HepG2 (cell line): ENCODE data around the gene CR1. TPM values are rescaled to one million over a fixed set of nuclear protein-coding genes. Genes with fewer than 3 reads are reported as not detected.

Experiments
- ATAC-seq: fragments of 200-7000 bp; cut with Tn5 transposase; 3 replicates; pipeline ENCODE4 v1.9.1; 2020; ENCODE audit warnings: mild to moderate bottlenecking, moderate library complexity
- BruUV-seq: library from RNA; stranded (reverse); fragments of 400-500 nt; replicated peaks from 2 replicates; lab custom pipeline; 2021; lab: Mats Ljungman, UMichigan
- CTCF ChIA-PET: fragments of 300-600 bp; formaldehyde crosslinking; extraction: SDS; loops from one replicate; lab custom pipeline; 2021; ENCODE audit warnings: low total read pairs, inconsistent platforms, low intra/inter-chr PET ratio; lab: Yijun Ruan, JAX
- POLR2A ChIA-PET: fragments of 350-600 bp; sonication (Branson Sonifier 250); formaldehyde crosslinking; loops from one replicate; lab custom pipeline; 2020; ENCODE audit warnings: antibody characterized with exemption, inconsistent platforms; lab: Yijun Ruan, JAX
- DNase-seq: peaks from one replicate; pipeline ENCODE4 v3.0.0-alpha.2; 2015; ENCODE audit warnings: low spot score
- FAIRE-seq: peaks from 3 replicates; lab custom pipeline; 2011; peaks lifted over from hg19 to GRCh38; lab: Jason Lieb, UNC
- H2AFZ ChIP-seq: one replicate; pipeline ENCODE4 v1.6.1; 2011; ENCODE audit warnings: low read length, inconsistent platforms
- H3K27ac ChIP-seq: fragments of 300-600 bp; 3 replicates; pipeline ENCODE4 v1.8.0; 2011; ENCODE audit warnings: mixed run types, mild to moderate bottlenecking, mixed read lengths, low read length, inconsistent platforms; ENCODE audit not compliant: insufficient read depth; ENCODE audit errors: extremely low read length
- H3K27me3 ChIP-seq, 2 experiments: fragments of 200-600 bp in 1 of 2; 2 replicates in 1 of 2; 3 replicates in 1 of 2; pipeline versions ENCODE4 v1.6.0 to v1.8.0; 2011; ENCODE audit warnings: low read length in 2 of 2, mild to moderate bottlenecking in 2 of 2, moderate library complexity in 2 of 2, inconsistent platforms in 1 of 2; ENCODE audit not compliant: insufficient read depth in 2 of 2, control insufficient read depth in 1 of 2
- H3K36me3 ChIP-seq, 2 experiments: fragments of 200-600 bp in 1 of 2; replicated peaks in 1 of 2; 2 replicates in 1 of 2; 3 replicates in 1 of 2; pipeline versions ENCODE4 v1.5.1 to v1.8.0; 2011; ENCODE audit warnings: low read length in 2 of 2, inconsistent platforms in 1 of 2; ENCODE audit not compliant: insufficient read depth in 2 of 2, control insufficient read depth in 1 of 2
- H3K4me1 ChIP-seq: 2 replicates; pipeline ENCODE4 v1.5.1; 2012; ENCODE audit warnings: low read length, inconsistent platforms; ENCODE audit not compliant: insufficient read depth
- H3K4me2 ChIP-seq: 2 replicates; pipeline ENCODE4 v1.6.0; 2011; ENCODE audit warnings: low read depth, low read length, inconsistent platforms
- H3K4me3 ChIP-seq, 3 experiments: fragments of 200-600 bp in 1 of 3; sonication (generic), shearing (Covaris generic) in 1 of 3; replicated peaks in 1 of 3; 2 replicates each; pipeline ENCODE4 v1.5.1; 2011 to 2016; ENCODE audit warnings: low read length in 3 of 3, inconsistent platforms in 2 of 3, low read depth in 2 of 3, mild to moderate bottlenecking in 2 of 3, control low read depth in 1 of 3, mixed read lengths in 1 of 3; ENCODE audit not compliant: insufficient read depth in 1 of 3
- H3K79me2 ChIP-seq: one replicate; pipeline ENCODE4 v1.6.1; 2011; ENCODE audit warnings: low read length, inconsistent platforms; ENCODE audit not compliant: insufficient read depth
- H3K9ac ChIP-seq: 2 replicates; pipeline ENCODE4 v1.6.0; 2011; ENCODE audit warnings: mild to moderate bottlenecking, low read depth, low read length, inconsistent platforms; ENCODE audit not compliant: insufficient read depth
- H3K9me3 ChIP-seq: 2 replicates; pipeline ENCODE4 v1.5.1; 2012; ENCODE audit warnings: mild to moderate bottlenecking, low read length
- H4K20me1 ChIP-seq: 2 replicates; pipeline ENCODE4 v1.6.0; 2011; ENCODE audit warnings: inconsistent platforms, mild to moderate bottlenecking, low read length, moderate library complexity; ENCODE audit not compliant: insufficient read depth
- EP300 ChIP-seq, 3 experiments: sonication (generic) in 1 of 3; formaldehyde crosslinking in 1 of 3; IDR thresholded peaks; 2 replicates each; pipeline versions ENCODE4 v1.5.1 to v1.6.1; 2011 to 2020; ENCODE audit warnings: low read depth in 2 of 3, low read length in 2 of 3, borderline replicate concordance in 1 of 3, improper control_type of control experiment in 1 of 3, mild to moderate bottlenecking in 1 of 3, missing genetic modification reagents in 1 of 3, moderate library complexity in 1 of 3
- SCMH1 ChIP-seq: sonication (generic); formaldehyde crosslinking; IDR thresholded peaks from 2 replicates; pipeline ENCODE4 v1.9.0; 2021; ENCODE audit warnings: missing genetic modification reagents, mild to moderate bottlenecking, borderline replicate concordance
- WGBS: methylation state at CpG from one replicate; pipeline ENCODE4 v1.1.6; 2017; ENCODE audit warnings: low lambda C conversion rate; 5-methylcytosine and 5-hydroxymethylcytosine counted together
- in situ Hi-C: cut with HindIII; loops from 2 replicates; pipeline ENCODE4 v1.10.0; 2017; ENCODE audit warnings: low pct_unique_long_range_greater_than_20kb; ENCODE audit not compliant: extremely low pct_ligation_motif_present
- intact Hi-C: fragments of 100-400 bp; cut with micrococcal nuclease; formaldehyde crosslinking; loops from one replicate; pipeline ENCODE4 v1.10.0; 2022; ENCODE audit not compliant: unreplicated experiment
- polyA plus RNA-seq, 8 experiments: library from polyadenylated mRNA; depleted of rRNA in 3 of 8; stranded (reverse) in 7 of 8; unstranded in 1 of 8; fragments of >200 nt; fragmentation: Illumina TruSeq in 4 of 8; extraction: Trizol in 4 of 8; gene quantifications; 2 replicates each; pipeline versions ENCODE4 v1.2.1 to v1.2.3, GENCODE V29; 2011 to 2016; ENCODE audit warnings: low read depth in 4 of 8, missing spikeins in 1 of 8, mixed read lengths in 1 of 8; ENCODE audit not compliant: insufficient read depth in 1 of 8
- total RNA-seq, 5 experiments: library from RNA; depleted of rRNA; stranded (reverse); fragments of >200 nt; fragmentation: Illumina TruSeq; extraction: Trizol; gene quantifications; 2 replicates each; pipeline ENCODE4 v1.2.3, GENCODE V29; 2016; ENCODE audit warnings: low read depth in 1 of 5
- TF ChIP-seq, protein P1 (sequence below): sonication (generic); formaldehyde crosslinking; IDR thresholded peaks from 2 replicates; pipeline ENCODE4 v1.8.0; 2022; ENCODE audit warnings: mild to moderate bottlenecking, missing genetic modification reagents

CR1 gene
- total and polyA plus RNA-seq, 2 of the 13 experiments (the other 11 are each of a cell fraction or from before 2014, with no cell fraction given), result not detected

DNA sequence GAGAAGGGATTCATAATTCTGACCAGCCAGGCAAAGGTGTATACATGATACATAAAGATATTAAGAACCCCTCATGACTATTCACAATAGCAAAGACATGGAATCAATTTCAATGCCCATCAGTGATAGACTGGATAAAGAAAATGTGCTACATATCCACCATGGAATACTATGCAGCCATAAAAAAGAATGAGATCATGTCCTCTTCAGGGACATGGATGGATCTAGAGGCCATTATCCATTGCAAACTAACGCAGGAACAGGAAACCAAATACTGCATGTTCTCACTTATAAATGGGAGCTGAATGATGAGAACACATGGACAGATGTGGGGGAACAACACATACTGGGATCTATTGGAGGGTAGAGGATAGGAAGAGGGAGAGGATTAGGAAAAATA lies 170.4 kb downstream of the CR1 start:
- no peak for ATAC-seq
- ChIA-PET POLR2A (no interaction called here), CTCF (no interaction called here)
- no peaks in the 10 kb centered on the region for H3K79me2 ChIP-seq
- peaks cover 7% of the 10 kb centered on the region; the same call in 1 of the 2 replicates for H3K4me1 ChIP-seq
- no peak for FAIRE-seq
- no peak overlapping the region for H3K4me3 ChIP-seq
- no peak for DNase-seq
- H3K4me2 ChIP-seq, result no peak overlapping the region
- in situ Hi-C loops, result no loop called here
- BruUV-seq, result no TSS peak
- WGBS, result 4% methylated on average over 1 of the region's 1 CpG
- no peaks in the 10 kb centered on the region for H3K36me3 ChIP-seq
- H4K20me1 ChIP-seq, result no peaks in the 10 kb centered on the region
- H3K9ac ChIP-seq, result no peak overlapping the region
- intact Hi-C loops, result no loop called here
- no peak overlapping the region for H3K27ac ChIP-seq
- H3K27me3 ChIP-seq, result 0 out of 5 replicates have a peak, but pooled peaks cover 0 to 9% of the 10 kb centered on the region in 2 experiments
- TF ChIP-seq SCMH1 (CRISPR knock-in tag), result no peak
- TF ChIP-seq, protein P1, sequence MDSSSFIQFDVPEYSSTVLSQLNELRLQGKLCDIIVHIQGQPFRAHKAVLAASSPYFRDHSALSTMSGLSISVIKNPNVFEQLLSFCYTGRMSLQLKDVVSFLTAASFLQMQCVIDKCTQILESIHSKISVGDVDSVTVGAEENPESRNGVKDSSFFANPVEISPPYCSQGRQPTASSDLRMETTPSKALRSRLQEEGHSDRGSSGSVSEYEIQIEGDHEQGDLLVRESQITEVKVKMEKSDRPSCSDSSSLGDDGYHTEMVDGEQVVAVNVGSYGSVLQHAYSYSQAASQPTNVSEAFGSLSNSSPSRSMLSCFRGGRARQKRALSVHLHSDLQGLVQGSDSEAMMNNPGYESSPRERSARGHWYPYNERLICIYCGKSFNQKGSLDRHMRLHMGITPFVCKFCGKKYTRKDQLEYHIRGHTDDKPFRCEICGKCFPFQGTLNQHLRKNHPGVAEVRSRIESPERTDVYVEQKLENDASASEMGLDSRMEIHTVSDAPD (CRISPR knock-in tag), result no peak
- TF ChIP-seq, all 625 proteins: peak for 0
- no peaks in the 10 kb centered on the region for H3K9me3 ChIP-seq
- no peak overlapping the region for H2AFZ ChIP-seq

- no peaks in the 10 kb centered on the region for H4K20me1 ChIP-seq
- peak; percentile 31; the same call in 1 of the 3 replicates for ATAC-seq
- BruUV-seq, result no TSS peak
- DNase-seq, result no peak
- no peaks in the 10 kb centered on the region for H3K79me2 ChIP-seq
- CTCF ChIA-PET, result no interaction called here
- no peak overlapping the region for H2AFZ ChIP-seq
- H3K27me3 ChIP-seq, result 0 out of 5 replicates have a peak, but pooled peaks cover 0 to 9% of the 10 kb centered on the region in 2 experiments
- no peak for TF ChIP-seq EP300 (IDR thresholded peaks at IDR 0.05; ENCODE audit: low read depth in 2 of 2, low read length in 2 of 2)
- no peak for TF ChIP-seq EP300 (CRISPR knock-in tag; IDR thresholded peaks at IDR 0.05; ENCODE audit: borderline replicate concordance)
- no CpG with 5 or more reads among the region's 44 CpGs for WGBS
- intact Hi-C loops, result no loop called here
- no peaks in the 10 kb centered on the region for H3K36me3 ChIP-seq
- H3K4me2 ChIP-seq, result no peak overlapping the region
- FAIRE-seq, result no peak
- POLR2A ChIA-PET, result no interaction called here
- no peak overlapping the region for H3K9ac ChIP-seq
- in situ Hi-C loops, result no loop called here
- no peaks in the 10 kb centered on the region for H3K9me3 ChIP-seq
- no peak overlapping the region for H3K4me3 ChIP-seq
- H3K27ac ChIP-seq, result no peak overlapping the region
- H3K4me1 ChIP-seq, result peaks cover 7% of the 10 kb centered on the region; the same call in 1 of the 2 replicates
Observed at GRCh38 chr1:207669528-207670009, 173.6 kb downstream of the CR1 start.
